ENCODE data around the gene TRIO.
"Not testable (repeated sequence)": the region's sequence is repeated elsewhere in the genome, so short reads cannot be mapped to it uniquely, and the experiment has no call there.

The TRIO gene

GRCh38 chr5:14142827-14143545, at the start of gene TRIO:
Gene TRIO, plus strand, starts transcription at chr5:14143342. Its CDS starts 384 bp downstream, at chr5:14143726.
- H3K27me3 ChIP-seq (ENCODE audit: low read length), result no peaks in the 10 kb centered on the region
- H3K9me3 ChIP-seq (ENCODE audit: insufficient read depth, low read length), result no peaks in the 10 kb centered on the region
- peak within 1 kb of the TSS; percentile 90 for H2AFZ ChIP-seq (ENCODE audit: low read depth, low read length, severe bottlenecking)
- no peaks in the 10 kb centered on the region for H3K9me2 ChIP-seq (replicated peaks; ENCODE audit: insufficient read depth, low read length)
- peak within 1 kb of the TSS; percentile 81 for H3K4me3 ChIP-seq (ENCODE audit: insufficient read depth, low read length, poor library complexity, severe bottlenecking)
- H3K27ac ChIP-seq (ENCODE audit: low read depth, low read length), result peak within 1 kb of the TSS; percentile 40; the same call in 1 of the 2 replicates
- no peaks in the 10 kb centered on the region for H3K36me3 ChIP-seq (ENCODE audit: low read length)
- TF ChIP-seq CTCF (IDR thresholded peaks at IDR 0.05; ENCODE audit: insufficient read depth, low read length, poor library complexity, severe bottlenecking), result peak; percentile 38
- no peak for TF ChIP-seq EZH2phosphoT487 (conservative IDR thresholded peaks at IDR 0.05; ENCODE audit: low read length)
- H3F3A ChIP-seq (ENCODE audit: insufficient read depth), result no peaks in the 10 kb centered on the region
- H4K20me1 ChIP-seq (ENCODE audit: low read depth, low read length), result peaks cover 24% of the 10 kb centered on the region; the same call in 1 of the 2 replicates
- H3K79me2 ChIP-seq (ENCODE audit: insufficient read depth, low read length), result peaks cover 4% of the 10 kb centered on the region; the same call in 1 of the 2 replicates
- H3K4me2 ChIP-seq (ENCODE audit: low read depth, low read length, poor library complexity, severe bottlenecking), result peak within 1 kb of the TSS; percentile 98
- peak within 1 kb of the TSS; percentile 75 for H3K9ac ChIP-seq (ENCODE audit: low read length)

DNA sequence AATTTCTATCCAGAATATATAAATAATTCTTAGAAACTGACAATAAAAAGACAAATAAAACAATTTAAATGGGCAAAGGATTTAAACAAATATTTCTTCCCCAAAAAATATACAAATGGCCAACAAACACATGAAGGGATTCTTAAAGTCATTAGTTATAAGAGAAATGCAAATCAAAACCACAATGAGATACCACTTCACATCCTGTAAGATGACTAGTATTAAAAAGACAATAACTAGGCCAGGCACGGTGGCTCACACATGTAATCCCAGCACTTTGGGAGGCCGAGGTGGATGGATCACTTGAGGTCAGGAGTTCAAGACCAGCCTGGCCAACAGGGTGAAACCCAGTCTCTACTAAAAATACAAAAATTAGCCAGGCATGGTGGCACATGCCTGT, 45.8 kb upstream of the TRIO start:
- H3K79me2 ChIP-seq (ENCODE audit: insufficient read depth, low read length); H3K27ac ChIP-seq (ENCODE audit: low read depth, low read length); H2AFZ ChIP-seq (ENCODE audit: low read depth, low read length, severe bottlenecking); H4K20me1 ChIP-seq (ENCODE audit: low read depth, low read length); H3K27me3 ChIP-seq (ENCODE audit: low read length); H3K9me2 ChIP-seq (replicated peaks; ENCODE audit: insufficient read depth, low read length); H3K4me2 ChIP-seq (ENCODE audit: low read depth, low read length, poor library complexity, severe bottlenecking); H3F3A ChIP-seq (ENCODE audit: insufficient read depth); H3K4me3 ChIP-seq (ENCODE audit: insufficient read depth, low read length, poor library complexity, severe bottlenecking); H3K9me3 ChIP-seq (ENCODE audit: insufficient read depth, low read length); H3K36me3 ChIP-seq (ENCODE audit: low read length); H3K9ac ChIP-seq (ENCODE audit: low read length): not testable (repeated sequence)

- no peaks in the 10 kb centered on the region for H3F3A ChIP-seq (ENCODE audit: insufficient read depth)
- H3K27ac ChIP-seq (ENCODE audit: low read depth, low read length), result no peak overlapping the region
- no peaks in the 10 kb centered on the region for H3K79me2 ChIP-seq (ENCODE audit: insufficient read depth, low read length)
- H2AFZ ChIP-seq (ENCODE audit: low read depth, low read length, severe bottlenecking), result no peak overlapping the region
- no peaks in the 10 kb centered on the region for H3K9me3 ChIP-seq (ENCODE audit: insufficient read depth, low read length)
- H3K36me3 ChIP-seq (ENCODE audit: low read length), result no peaks in the 10 kb centered on the region
- H3K9ac ChIP-seq (ENCODE audit: low read length), result no peak overlapping the region
- no peaks in the 10 kb centered on the region for H4K20me1 ChIP-seq (ENCODE audit: low read depth, low read length)
- TF ChIP-seq EZH2phosphoT487 (conservative IDR thresholded peaks at IDR 0.05; ENCODE audit: low read length) (no peak), CTCF (IDR thresholded peaks at IDR 0.05; ENCODE audit: insufficient read depth, low read length, poor library complexity, severe bottlenecking) (no peak)
- H3K27me3 ChIP-seq (ENCODE audit: low read length), result no peaks in the 10 kb centered on the region
- no peaks in the 10 kb centered on the region for H3K9me2 ChIP-seq (replicated peaks; ENCODE audit: insufficient read depth, low read length)
- no peak overlapping the region for H3K4me2 ChIP-seq (ENCODE audit: low read depth, low read length, poor library complexity, severe bottlenecking)
- H3K4me3 ChIP-seq (ENCODE audit: insufficient read depth, low read length, poor library complexity, severe bottlenecking), result no peak overlapping the region
Measured at GRCh38 chr5:14097998-14098471, 45.1 kb upstream of the TRIO start.

GRCh38 chr5:14100281-14100680, 42.9 kb upstream of the TRIO start:
- no peak for TF ChIP-seq CTCF (IDR thresholded peaks at IDR 0.05; ENCODE audit: insufficient read depth, low read length, poor library complexity, severe bottlenecking)
- TF ChIP-seq EZH2phosphoT487 (conservative IDR thresholded peaks at IDR 0.05; ENCODE audit: low read length), result no peak
- Histone ChIP-seq H3K27me3 (ENCODE audit: low read length) (no peaks in the 10 kb centered on the region), H3K4me3 (ENCODE audit: insufficient read depth, low read length, poor library complexity, severe bottlenecking) (no peak overlapping the region)

More at GRCh38 chr5:14100281-14100680, 42.9 kb upstream of the TRIO start:
- Histone ChIP-seq H3K79me2 (ENCODE audit: insufficient read depth, low read length) (no peaks in the 10 kb centered on the region), H3K27ac (ENCODE audit: low read depth, low read length) (no peak overlapping the region), H4K20me1 (ENCODE audit: low read depth, low read length) (no peaks in the 10 kb centered on the region), H3K9ac (ENCODE audit: low read length) (no peak overlapping the region), H3K36me3 (ENCODE audit: low read length) (no peaks in the 10 kb centered on the region), H3F3A (ENCODE audit: insufficient read depth) (no peaks in the 10 kb centered on the region), H3K9me2 (replicated peaks; ENCODE audit: insufficient read depth, low read length) (no peaks in the 10 kb centered on the region), H2AFZ (ENCODE audit: low read depth, low read length, severe bottlenecking) (no peak overlapping the region), H3K9me3 (ENCODE audit: insufficient read depth, low read length) (no peaks in the 10 kb centered on the region), H3K4me2 (ENCODE audit: low read depth, low read length, poor library complexity, severe bottlenecking) (no peak overlapping the region)
